ENCODE results near the gene CCDC9. TPM values are rescaled to one million over a fixed set of nuclear protein-coding genes. Genes with fewer than 3 reads are reported as not detected.
A peak's percentile ranks its signal among the peaks of the same experiment; 100 is the strongest.
"Not testable (repeated sequence)": the region's sequence is repeated elsewhere in the genome, so short reads cannot be mapped to it uniquely, and the experiment has no call there.

CCDC9 gene
- total RNA-seq, 1 donor from 2014 or later, result 49.2 TPM

GRCh38 chr19:47274891-47275761 lies 18.8 kb downstream of the CCDC9 start:
- peak overlapping the region; percentile 77 for H3K4me3 Mint-ChIP-seq
- no peaks in the 10 kb centered on the region for H3K9me3 Mint-ChIP-seq
- peaks cover 23% of the 10 kb centered on the region for H3K4me1 Mint-ChIP-seq
- peak overlapping the region; percentile 66 for H3K27ac Mint-ChIP-seq
- no peak for DNase-seq (ENCODE audit: low spot score in 2 of 2, unreplicated experiment in 2 of 2)
- TF ChIP-seq CTCF (IDR thresholded peaks at IDR 0.05; ENCODE audit: unreplicated experiment), result no peak
- H3K36me3 Mint-ChIP-seq, result peaks cover 11% of the 10 kb centered on the region
- H3K27me3 Mint-ChIP-seq (ENCODE audit: low read depth), result no peaks in the 10 kb centered on the region

- Mint-ChIP-seq H3K9me3 (no peaks in the 10 kb centered on the region), H3K27me3 (ENCODE audit: low read depth) (no peaks in the 10 kb centered on the region), H3K27ac (peak overlapping the region; percentile 66), H3K36me3 (peaks cover 4% of the 10 kb centered on the region), H3K4me1 (peaks cover 23% of the 10 kb centered on the region), H3K4me3 (peak overlapping the region; percentile 77)
- DNase-seq (ENCODE audit: low spot score in 2 of 2, unreplicated experiment in 2 of 2), result no peak
- no peak for TF ChIP-seq CTCF (IDR thresholded peaks at IDR 0.05; ENCODE audit: unreplicated experiment)
These were observed 19.6 kb downstream of the CCDC9 start for GRCh38 chr19:47275791-47276461.

GRCh38 chr19:47276513-47276912 lies 20.2 kb downstream of the CCDC9 start:
- H3K27me3 Mint-ChIP-seq (ENCODE audit: low read depth); H3K4me3 Mint-ChIP-seq; H3K9me3 Mint-ChIP-seq; H3K27ac Mint-ChIP-seq; H3K36me3 Mint-ChIP-seq; DNase-seq (ENCODE audit: low spot score in 2 of 2, unreplicated experiment in 2 of 2): not testable (repeated sequence)
- peaks cover 23% of the 10 kb centered on the region for H3K4me1 Mint-ChIP-seq

GRCh38 chr19:47280183-47280797 lies 24.0 kb downstream of the CCDC9 start:
- no peaks in the 10 kb centered on the region for H3K9me3 Mint-ChIP-seq
- H3K27me3 Mint-ChIP-seq (ENCODE audit: low read depth), result no peaks in the 10 kb centered on the region
- H3K27ac Mint-ChIP-seq, result no peak overlapping the region
- no peak overlapping the region for H3K4me3 Mint-ChIP-seq
- TF ChIP-seq CTCF (IDR thresholded peaks at IDR 0.05; ENCODE audit: unreplicated experiment), result peak; percentile 44
- peaks cover 2% of the 10 kb centered on the region for H3K36me3 Mint-ChIP-seq
- DNase-seq (ENCODE audit: low spot score in 2 of 2, unreplicated experiment in 2 of 2), result no peak
- peaks cover 20% of the 10 kb centered on the region for H3K4me1 Mint-ChIP-seq

- H3K4me1 Mint-ChIP-seq, result peaks cover 9% of the 10 kb centered on the region
- no peaks in the 10 kb centered on the region for H3K9me3 Mint-ChIP-seq
- no peaks in the 10 kb centered on the region for H3K36me3 Mint-ChIP-seq
- no peak for DNase-seq (ENCODE audit: low spot score in 2 of 2, unreplicated experiment in 2 of 2)
- TF ChIP-seq CTCF (IDR thresholded peaks at IDR 0.05; ENCODE audit: unreplicated experiment), result no peak
- H3K4me3 Mint-ChIP-seq, result no peak overlapping the region
- H3K27ac Mint-ChIP-seq, result no peak overlapping the region
- no peaks in the 10 kb centered on the region for H3K27me3 Mint-ChIP-seq (ENCODE audit: low read depth)
These were observed 27.2 kb downstream of the CCDC9 start for GRCh38 chr19:47283405-47284059.
